NCI-H2171 treated with DMSO at 0.1 percent for 48 hours (cell line): ENCODE measurements around the gene TGM1.

ENCODE experiments used
- DNase-seq: peaks from one replicate; lab custom pipeline; 2025; lab: John Stamatoyannopoulos, UW

TGM1 gene

DNA sequence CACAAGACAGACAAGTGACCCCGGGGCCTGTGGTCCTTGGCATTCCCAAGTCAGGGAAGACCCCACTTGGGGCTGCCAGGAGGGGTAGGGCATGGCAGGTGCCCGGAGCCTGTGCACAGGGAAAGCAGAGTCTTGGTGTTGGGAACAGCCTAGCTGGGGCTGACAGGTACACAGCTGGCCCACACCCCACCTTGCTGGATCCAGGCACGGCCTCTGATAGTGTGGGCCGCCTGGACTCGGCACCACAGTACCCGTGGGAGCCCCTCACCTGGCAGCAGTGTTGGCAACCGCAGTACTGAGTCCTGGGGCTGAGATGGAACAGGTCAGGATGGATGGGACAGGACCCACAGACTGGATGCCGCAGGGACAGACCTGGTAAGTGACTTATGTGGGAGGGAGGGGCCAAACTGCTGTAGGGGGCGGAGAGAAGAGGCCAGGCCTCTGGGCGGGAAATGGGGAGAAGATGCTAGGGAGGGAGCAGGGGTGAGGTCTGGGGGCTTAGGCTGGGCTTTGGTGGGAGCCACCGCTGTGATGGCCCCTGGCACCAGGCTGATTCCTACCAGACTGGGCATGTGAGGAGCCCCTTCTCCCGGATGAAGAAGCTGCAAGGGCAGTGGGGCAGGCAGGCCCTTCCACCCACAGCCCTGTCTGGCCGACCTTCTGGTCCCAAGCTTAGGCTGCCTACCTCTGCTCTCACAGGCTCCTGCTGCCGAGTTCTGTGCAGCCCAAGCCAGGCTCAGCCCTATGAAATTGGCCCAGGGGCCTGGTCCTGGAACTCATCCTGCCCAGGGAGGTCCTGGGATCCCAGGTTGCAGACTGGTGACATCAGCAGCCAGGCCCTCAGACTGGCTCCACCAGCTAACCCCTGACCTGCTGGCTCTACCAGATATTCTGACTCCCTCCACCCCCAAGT, at the start of gene TGM1:
TSS of gene TGM1 (minus strand) at position 357 of the 913 bp plus-strand sequence. CDS start 825 bp downstream, outside the sequence.
- DNase-seq: no peak

- no peak for DNase-seq
Measured at GRCh38 chr14:24311837-24312615, 49.0 kb upstream of the TGM1 start.

GRCh38 chr14:24310646-24311604, 47.9 kb upstream of the TGM1 start, which contains the start of gene LTB4R:
Gene LTB4R, plus strand, starts transcription at chr14:24311502. Its CDS starts 4,150 bp downstream, at chr14:24315652.
- DNase-seq: no peak

DNA sequence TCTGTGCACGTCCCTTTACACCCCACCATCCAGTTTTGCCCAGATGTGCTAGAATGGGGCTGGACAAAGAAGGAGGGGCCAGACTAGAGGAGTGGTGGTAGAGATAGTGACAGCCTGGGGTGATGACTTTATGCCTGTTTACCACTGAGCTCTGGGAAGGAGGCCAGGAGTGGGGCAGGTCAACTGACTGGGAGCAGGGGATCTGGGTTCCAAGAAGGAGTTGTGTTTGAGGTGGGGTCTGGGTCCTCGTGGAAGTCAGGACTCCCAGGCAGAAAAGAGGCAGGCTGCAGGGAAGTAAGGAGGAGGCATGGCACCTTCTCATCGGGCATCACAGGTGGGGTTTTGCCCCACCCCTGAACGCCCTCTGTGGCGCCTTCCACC, 47.3 kb upstream of the TGM1 start:
- no peak for DNase-seq

- DNase-seq: no peak
Measured at GRCh38 chr14:24309538-24310264, 46.7 kb upstream of the TGM1 start, which contains the start of gene LTB4R2. Gene LTB4R2, plus strand, starts transcription at chr14:24310140. Its CDS starts 525 bp downstream, at chr14:24310665.

- DNase-seq: no peak
Measured at GRCh38 chr14:24308342-24309124, 45.6 kb upstream of the TGM1 start.

- peak; percentile 48 for DNase-seq
Measured at GRCh38 chr14:24307575-24308341, 44.8 kb upstream of the TGM1 start, which contains the start of gene CIDEB. Gene CIDEB, minus strand, starts transcription at chr14:24307977. Its CDS starts 119 bp downstream, at chr14:24307858.

GRCh38 chr14:24307156-24307574, 44.2 kb upstream of the TGM1 start:
- DNase-seq: no peak

DNA sequence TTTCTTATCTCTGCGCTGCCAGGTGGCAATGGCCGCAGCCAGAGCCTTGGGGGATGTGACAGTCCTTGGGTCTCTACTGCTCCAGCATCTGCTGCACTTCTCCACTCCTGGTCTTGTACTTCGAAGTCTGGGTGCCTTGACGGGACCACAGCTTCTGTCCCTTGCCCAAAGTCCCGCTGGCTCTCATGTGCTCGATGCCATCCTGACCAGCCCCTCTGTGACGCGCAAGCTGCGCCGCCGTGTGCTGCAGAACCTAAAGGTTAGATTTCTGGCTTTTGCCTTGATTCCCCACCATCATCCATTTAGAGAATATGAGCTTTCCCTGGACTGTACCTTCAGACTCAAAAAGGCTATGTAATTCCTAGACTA, 41.0 kb upstream of the TGM1 start:
- DNase-seq: no peak

DNA sequence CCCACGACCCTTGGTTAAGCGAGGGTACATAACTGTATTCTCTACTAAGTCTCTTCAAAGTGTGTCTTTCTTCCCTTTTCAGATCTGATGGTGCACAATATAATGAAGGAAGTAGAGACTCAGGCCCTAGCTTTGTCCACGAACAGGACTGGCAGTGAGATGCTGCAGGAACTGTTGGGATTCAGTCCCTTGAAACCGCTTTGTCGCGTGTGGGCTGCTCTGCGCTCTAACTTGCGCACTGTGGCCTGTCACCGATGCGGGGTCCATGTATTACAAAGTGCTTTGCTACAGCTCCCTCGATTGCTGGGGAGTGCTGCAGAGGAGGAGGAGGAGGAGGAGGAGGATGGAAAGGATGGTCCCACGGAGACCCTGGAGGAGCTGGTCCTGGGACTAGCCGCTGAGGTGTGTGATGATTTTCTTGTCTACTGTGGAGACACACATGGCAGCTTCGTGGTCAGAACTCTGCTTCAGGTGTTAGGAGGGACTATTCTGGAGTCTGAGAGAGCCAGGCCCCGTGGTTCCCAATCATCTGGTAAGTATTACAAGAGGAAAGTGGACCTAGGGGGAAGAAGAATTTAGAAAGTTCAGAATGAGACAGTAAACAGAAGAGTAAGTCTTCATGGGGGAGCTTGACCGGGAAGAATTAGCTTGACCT, 37.5 kb upstream of the TGM1 start:
- no peak for DNase-seq

DNA sequence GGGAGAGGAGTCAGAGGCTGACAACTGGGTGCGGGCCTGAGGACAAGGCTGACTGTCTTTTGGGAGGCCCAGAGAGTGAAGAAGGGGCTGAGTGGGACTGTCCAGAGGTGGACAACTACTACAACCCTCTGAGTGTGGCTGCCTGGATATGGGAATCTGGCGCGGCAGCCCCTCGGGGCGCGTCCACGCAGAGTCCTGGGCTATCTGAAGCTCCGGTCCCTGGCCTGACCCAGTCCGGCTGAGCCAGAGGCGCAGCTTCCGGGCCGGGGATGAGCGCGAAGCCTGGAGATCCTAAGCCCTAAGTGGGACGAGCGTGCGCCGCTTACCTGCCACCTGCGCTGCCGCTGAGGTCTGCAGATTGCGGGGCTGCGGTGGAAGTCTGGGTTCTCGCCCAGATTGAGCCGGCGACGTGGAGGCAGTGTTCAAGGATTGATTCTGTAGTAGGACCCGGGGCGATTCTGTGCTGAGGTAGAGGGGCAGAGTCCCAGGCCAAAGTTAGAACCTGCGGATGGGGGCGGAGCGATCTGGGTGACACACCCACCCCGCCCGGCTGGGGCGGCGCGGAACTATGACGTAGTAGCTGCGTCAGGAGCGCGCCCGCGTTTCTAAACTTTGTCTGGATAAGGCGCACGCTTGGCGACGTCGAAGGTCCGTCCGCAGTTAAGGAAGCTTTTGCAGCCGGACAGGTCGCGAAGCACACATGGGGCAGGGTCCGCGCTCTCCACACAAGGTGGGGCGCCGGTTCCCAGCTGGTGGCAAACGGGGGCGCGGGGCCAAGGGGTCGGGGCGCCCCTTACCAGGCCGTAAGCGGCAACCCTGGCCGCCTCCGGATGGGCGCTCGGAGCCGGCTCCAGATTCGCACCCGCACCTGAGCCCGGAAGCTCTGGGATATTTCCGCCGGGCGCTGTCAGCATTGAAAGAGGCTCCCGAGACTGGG, 36.5 kb upstream of the TGM1 start, which contains the start of the genes DHRS1 and NOP9:
TSS of gene DHRS1 (minus strand) at position 526 of the 937 bp plus-strand sequence. CDS start 674 bp downstream, outside the sequence.
TSS of gene NOP9 (plus strand) at position 596 of the 937 bp plus-strand sequence. CDS start at position 701, 105 bp downstream.
- DNase-seq: peak; percentile 86

DNA sequence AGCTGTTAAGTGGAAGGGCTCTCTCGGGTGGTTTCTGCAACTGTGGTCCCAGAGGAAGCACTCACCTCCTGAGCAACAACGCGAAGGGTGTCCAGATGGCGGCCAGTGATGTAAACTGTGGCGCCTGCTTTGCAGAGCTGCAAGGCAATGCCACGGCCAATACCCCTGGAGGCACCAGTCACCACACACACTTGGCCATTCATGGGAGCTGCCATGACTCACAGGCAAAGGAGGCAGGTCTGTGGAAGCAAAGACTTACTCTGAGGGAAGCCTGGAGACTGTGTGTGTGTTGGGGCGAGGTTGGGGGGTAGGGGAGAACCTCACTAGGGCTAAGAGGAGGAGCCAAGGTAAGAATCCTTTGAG, 35.9 kb upstream of the TGM1 start:
- DNase-seq: no peak

DNA sequence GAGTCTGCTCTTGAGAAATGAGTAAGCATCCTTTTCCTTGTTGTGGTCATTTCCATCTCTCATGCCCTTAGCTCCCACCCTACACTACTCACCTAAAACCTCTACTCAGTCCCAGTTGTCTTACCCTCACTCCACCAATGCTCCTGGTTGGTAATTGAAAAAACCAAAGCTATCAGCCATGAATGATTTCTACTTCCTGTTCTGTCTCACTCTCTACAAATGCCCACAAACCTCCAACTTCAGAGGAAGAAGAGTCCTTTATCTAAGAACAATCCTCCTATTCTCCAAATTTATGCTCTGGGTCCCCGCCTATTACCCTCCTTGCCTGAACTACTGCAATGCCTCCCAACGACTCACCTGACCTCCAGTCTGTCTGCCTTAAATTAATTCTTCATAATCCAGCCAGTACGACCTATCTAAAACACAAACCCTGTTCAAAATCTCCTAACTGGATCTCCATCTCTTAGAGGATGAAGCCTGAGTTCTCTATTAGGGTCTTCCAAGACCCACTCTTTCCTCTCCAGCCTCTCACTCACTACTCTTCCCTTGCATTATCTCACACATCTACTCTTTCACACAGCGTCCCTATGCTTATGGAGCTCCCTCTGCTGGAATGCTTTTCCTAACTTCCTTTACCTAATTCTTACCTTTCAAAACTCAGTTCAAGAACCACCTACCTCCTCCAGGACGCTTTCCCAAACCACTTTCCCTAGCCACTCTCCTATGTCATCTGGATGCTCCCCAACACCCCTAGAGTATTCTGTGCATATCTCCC, 34.4 kb upstream of the TGM1 start:
- DNase-seq: peak; percentile 63

- DNase-seq: peak; percentile 64
Measured at GRCh38 chr14:24296341-24297157, 33.6 kb upstream of the TGM1 start.

GRCh38 chr14:24293525-24293924, 30.5 kb upstream of the TGM1 start:
- DNase-seq: no peak
